A549 (cell line): Measurements from ENCODE around the gene ARHGAP12. TPM values are rescaled to one million over a fixed set of nuclear protein-coding genes. Genes with fewer than 3 reads are reported as not detected.

Source experiments
- ATAC-seq, 2 experiments: fragments of 200-7000 bp in 1 of 2; fragments of >200 bp in 1 of 2; cut with Nextera tagmentation in 1 of 2; cut with Tn5 transposase in 1 of 2; 3 replicates each; pipeline versions ENCODE4 v1.8.0 to v1.9.1; 2018 to 2020; ENCODE audit warnings: mild to moderate bottlenecking in 1 of 2, moderate library complexity in 1 of 2
- CTCF ChIA-PET: fragments of 300-600 bp; sonication (Branson Sonifier 250); formaldehyde crosslinking; extraction: SDS; loops from one replicate; lab custom pipeline; 2021; ENCODE audit warnings: antibody characterized with exemption, inconsistent platforms; lab: Yijun Ruan, JAX
- POLR2A ChIA-PET: fragments of 350-600 bp; formaldehyde crosslinking; extraction: SDS; loops from one replicate; lab custom pipeline; 2021; ENCODE audit warnings: antibody characterized with exemption, inconsistent platforms; lab: Yijun Ruan, JAX
- DNase-seq, 2 experiments: peaks; one replicate each; pipeline versions ENCODE4 v3.0.0 to v3.0.0-alpha.2; 2011 to 2016; ENCODE audit warnings: low read depth in 1 of 2, low spot score in 1 of 2
- FAIRE-seq: peaks from 2 replicates; lab custom pipeline; 2011; peaks lifted over from hg19 to GRCh38; lab: Jason Lieb, UNC
- H3K27ac ChIP-seq, 2 experiments: fragments of >200 bp; sonication (Bioruptor Twin); formaldehyde crosslinking; 3 replicates each; pipeline ENCODE4 v1.5.1; 2016 to 2017
- H3K4me1 ChIP-seq: fragments of >200 bp; sonication (Bioruptor Twin); formaldehyde crosslinking; 3 replicates; pipeline ENCODE4 v1.6.1; 2016
- H3K4me2 ChIP-seq: fragments of >200 bp; sonication (Bioruptor Twin); formaldehyde crosslinking; 3 replicates; pipeline ENCODE4 v1.6.1; 2016
- H3K4me3 ChIP-seq: fragments of >200 bp; sonication (Bioruptor Twin); formaldehyde crosslinking; 3 replicates; pipeline ENCODE4 v1.5.1; 2016
- H3K9me3 ChIP-seq: fragments of >200 bp; sonication (Bioruptor Twin); formaldehyde crosslinking; 3 replicates; pipeline ENCODE4 v1.6.1; 2016
- BHLHE40 ChIP-seq: IDR thresholded peaks from 2 replicates; pipeline ENCODE4 v1.6.1; 2012; ENCODE audit warnings: low read depth, low read length, inconsistent platforms
- CBX8 ChIP-seq: fragments of 200-600 bp; sonication (generic); IDR thresholded peaks from 2 replicates; pipeline ENCODE4 v1.6.1; 2016
- CHD2 ChIP-seq: fragments of 150-350 bp; IDR thresholded peaks from 2 replicates; pipeline ENCODE4 v1.6.1; 2014; ENCODE audit warnings: low read length; ENCODE audit not compliant: partially characterized antibody
- CTCF ChIP-seq: fragments of >200 bp; sonication (Bioruptor Twin); formaldehyde crosslinking; IDR thresholded peaks from 3 replicates; pipeline ENCODE4 v1.5.1; 2016
- E2F6 ChIP-seq: IDR thresholded peaks from 2 replicates; pipeline ENCODE4 v1.6.1; 2012; ENCODE audit warnings: low read depth, borderline replicate concordance
- EHF ChIP-seq: fragments of 250-450 bp; sonication (Bioruptor Pico); IDR thresholded peaks from 2 replicates; pipeline ENCODE4 v1.5.0; 2020; ENCODE audit warnings: mild to moderate bottlenecking
- EHMT2 ChIP-seq: fragments of 200-600 bp; sonication (generic); IDR thresholded peaks from 2 replicates; pipeline ENCODE4 v1.6.1; 2016; ENCODE audit warnings: antibody characterized with exemption, low read depth, mild to moderate bottlenecking, moderate library complexity
- EP300 ChIP-seq, 2 experiments: fragments of >200 bp; sonication (Bioruptor Twin); formaldehyde crosslinking; IDR thresholded peaks; 2 replicates in 1 of 2; 3 replicates in 1 of 2; pipeline ENCODE4 v1.6.1; 2016 to 2017
- FOSB ChIP-seq: fragments of 250-450 bp; sonication (Bioruptor Pico); IDR thresholded peaks from 2 replicates; pipeline ENCODE4 v1.5.0; 2020; ENCODE audit warnings: mild to moderate bottlenecking, moderate library complexity
- GATA3 ChIP-seq: IDR thresholded peaks from 2 replicates; pipeline ENCODE4 v1.6.1; 2012; ENCODE audit warnings: borderline replicate concordance
- HMGXB4 ChIP-seq: fragments of 250-450 bp; sonication (Bioruptor Pico); IDR thresholded peaks from 2 replicates; pipeline ENCODE4 v1.5.0; 2021; ENCODE audit warnings: mild to moderate bottlenecking, moderate library complexity, borderline replicate concordance
- KDM1A ChIP-seq: fragments of 200-600 bp; sonication (generic); IDR thresholded peaks from 2 replicates; pipeline ENCODE4 v1.6.1; 2016; ENCODE audit warnings: low read depth, mild to moderate bottlenecking
- KDM5A ChIP-seq: fragments of 200-600 bp; sonication (generic); IDR thresholded peaks from 2 replicates; pipeline ENCODE4 v1.6.1; 2016; ENCODE audit warnings: antibody characterized with exemption, mild to moderate bottlenecking
- MAX ChIP-seq: IDR thresholded peaks from 2 replicates; pipeline ENCODE4 v1.6.1; 2012
- MAZ ChIP-seq: fragments of 150-350 bp; IDR thresholded peaks from 2 replicates; pipeline ENCODE4 v1.6.1; 2014; ENCODE audit warnings: antibody characterized with exemption, low read depth, low read length, borderline replicate concordance
- PHF8 ChIP-seq: fragments of 200-600 bp; sonication (generic); IDR thresholded peaks from 2 replicates; pipeline ENCODE4 v1.6.1; 2016; ENCODE audit warnings: low read depth, mild to moderate bottlenecking, antibody characterized with exemption, moderate library complexity, borderline replicate concordance
- RAD21 ChIP-seq, 2 experiments: fragments of >200 bp in 1 of 2; sonication (Bioruptor Twin) in 1 of 2; formaldehyde crosslinking in 1 of 2; IDR thresholded peaks in 1 of 2; conservative IDR thresholded peaks in 1 of 2; 2 replicates in 1 of 2; 3 replicates in 1 of 2; pipeline ENCODE4 v1.6.1; 2012 to 2018; ENCODE audit warnings: inconsistent platforms in 1 of 2
- REST ChIP-seq: fragments of 200-600 bp; sonication (generic); IDR thresholded peaks from 2 replicates; pipeline ENCODE4 v1.6.1; 2016; ENCODE audit warnings: antibody characterized with exemption, mild to moderate bottlenecking, moderate library complexity
- SMC3 ChIP-seq: fragments of >200 bp; sonication (Bioruptor Twin); formaldehyde crosslinking; IDR thresholded peaks from 3 replicates; pipeline ENCODE4 v1.6.1; 2018; ENCODE audit warnings: inconsistent platforms
- ZNF302 ChIP-seq: fragments of 250-450 bp; sonication (Bioruptor Pico); IDR thresholded peaks from 2 replicates; pipeline ENCODE4 v1.9.0; 2021; ENCODE audit warnings: inconsistent platforms, mild to moderate bottlenecking, moderate library complexity
- whole genome bisulfite sequencing: methylation state at CpG from one replicate; pipeline ENCODE4 v1.1.6; 2017; ENCODE audit errors: missing lambda C conversion rate; 5-methylcytosine and 5-hydroxymethylcytosine counted together
- polyA plus RNA-seq, 4 experiments: library from polyadenylated mRNA; depleted of rRNA in 3 of 4; stranded (reverse); fragments of >200 nt; fragmentation: RNase III in 1 of 4; extraction: RNeasy Plus Mini Kit Qiagen cat#74134 plus additional on column Dnase treatment in 1 of 4; gene quantifications; 2 replicates in 3 of 4; 3 replicates in 1 of 4; pipeline ENCODE4 v1.2.3, GENCODE V29; 2011 to 2017

The ARHGAP12 gene
- polyA plus RNA-seq, 2 of the 4 experiments (the other 2 are of a cell fraction): 22.1 to 49.3 TPM

GRCh38 chr10:31927884-31928548 is 615 bp downstream of the ARHGAP12 start:
- Histone ChIP-seq H3K4me2 (peak overlapping the region; percentile 90), H3K9me3 (0 out of 3 replicates have a peak, but pooled peaks cover 2% of the 10 kb centered on the region), H3K4me1 (peaks cover 50% of the 10 kb centered on the region), H3K27ac (peak overlapping the region; percentile 97 to 99), H3K4me3 (peak overlapping the region; percentile 91)
- POLR2A ChIA-PET: interaction anchor here (0.7 to 3.8 kb wide), 14 partner anchors 13 to 418 kb away, joined by 3 to 30 read pairs (median 5); no protein-coding TSS in a partner anchor
- FAIRE-seq (no peak), ATAC-seq (peak; percentile 62 to 75), DNase-seq (peak; percentile 47 to 77)
- CTCF ChIA-PET: interaction anchor here (0.6 to 4.4 kb wide), 11 partner anchors 11 to 89 kb away, joined by 3 to 33 read pairs (median 3); no protein-coding TSS in a partner anchor
- 2% methylated on average over 14 of the region's 58 CpGs for WGBS
- TF ChIP-seq EHF (CRISPR knock-in tag) (no peak), SMC3 (no peak), MAZ (no peak), FOSB (no peak), E2F6 (peak; percentile 45; the same call in 1 of the 2 replicates), RAD21 (conservative IDR thresholded peaks at IDR 0.05 in 1 of 2, IDR thresholded peaks at IDR 0.05 in 1 of 2) (peak in 1 of 2 experiments; percentile 23; a peak in 1 of 5 replicates), KDM1A (no peak), CBX8 (no peak), KDM5A (no peak), GATA3 (peak; percentile 52), ZNF302 (CRISPR knock-in tag) (no peak), BHLHE40 (no peak), PHF8 (no peak), CHD2 (no peak), EP300 (IDR thresholded peaks at IDR 0.05) (no peak), CTCF (peak; percentile 12; the same call in 1 of the 3 replicates), MAX (no peak; the same call in 1 of the 2 replicates)

GRCh38 chr10:31927565-31927883 is 1.1 kb downstream of the ARHGAP12 start:
- FAIRE-seq (no peak), ATAC-seq (peak in 1 of 2 experiments; percentile 4; a peak in 2 of 6 replicates), DNase-seq (no peak)
- H3K27ac ChIP-seq: peak overlapping the region; percentile 97 to 99
- TF ChIP-seq HMGXB4: no peak
- TF ChIP-seq GATA3: 0 out of 2 replicates have a peak, but pooled peaks have one; percentile 8
- TF ChIP-seq EHF (CRISPR knock-in tag): no peak
- no peak for TF ChIP-seq EHMT2
- TF ChIP-seq REST: no peak
- no peak for TF ChIP-seq FOSB
- TF ChIP-seq SMC3: no peak
- TF ChIP-seq PHF8: no peak
- 0 out of 3 replicates have a peak, but pooled peaks cover 2% of the 10 kb centered on the region for H3K9me3 ChIP-seq
- ChIA-PET POLR2A (interaction anchor here (0.7 to 3.8 kb wide), 6 partner anchors 15 to 65 kb away, joined by 3 to 30 read pairs (median 4); no protein-coding TSS in a partner anchor), CTCF (interaction anchor here (0.6 to 4.4 kb wide), 10 partner anchors 11 to 89 kb away, joined by 3 to 33 read pairs (median 3); no protein-coding TSS in a partner anchor)
- peak overlapping the region; percentile 91 for H3K4me3 ChIP-seq
- peak overlapping the region; percentile 90 for H3K4me2 ChIP-seq
- peaks cover 45% of the 10 kb centered on the region for H3K4me1 ChIP-seq
- 1% methylated on average over 12 of the region's 12 CpGs for WGBS
